Hepatocyte (in vitro differentiated cells): ENCODE measurements around the gene HMG20A. TPM values are rescaled to one million over a fixed set of nuclear protein-coding genes. Genes with fewer than 3 reads are reported as not detected.
"Not testable (repeated sequence)": the region's sequence is repeated elsewhere in the genome, so short reads cannot be mapped to it uniquely, and the experiment has no call there.

ENCODE experiments used
- DNase-seq: peaks from one replicate; pipeline ENCODE4 v3.0.0-alpha.2; 2016; ENCODE audit warnings: low spot score
- H2AFZ ChIP-seq: fragments of 200-600 bp; sonication (generic); 2 replicates; pipeline ENCODE4 v1.6.0; 2016; ENCODE audit warnings: antibody characterized with exemption, mild to moderate bottlenecking
- H3K27ac ChIP-seq: fragments of 200-600 bp; sonication (generic); 2 replicates; pipeline ENCODE4 v1.5.1; 2016; ENCODE audit warnings: mild to moderate bottlenecking
- H3K27me3 ChIP-seq: fragments of 200-600 bp; sonication (generic); 2 replicates; pipeline ENCODE4 v1.6.1; 2016
- H3K36me3 ChIP-seq: fragments of 200-600 bp; sonication (generic); replicated peaks from 2 replicates; pipeline ENCODE4 v1.5.1; 2016; ENCODE audit warnings: low read depth; ENCODE audit not compliant: insufficient read depth
- H3K4me1 ChIP-seq: fragments of 200-600 bp; sonication (generic); 2 replicates; pipeline ENCODE4 v1.5.1; 2016; ENCODE audit warnings: mild to moderate bottlenecking, moderate library complexity; ENCODE audit not compliant: insufficient read depth
- H3K4me2 ChIP-seq: fragments of 200-600 bp; sonication (generic); 2 replicates; pipeline ENCODE4 v1.6.0; 2016
- H3K4me3 ChIP-seq: fragments of 200-600 bp; sonication (generic); 2 replicates; pipeline ENCODE4 v1.5.1; 2016; ENCODE audit warnings: mild to moderate bottlenecking
- H3K79me2 ChIP-seq: fragments of 200-600 bp; sonication (generic); 2 replicates; pipeline ENCODE4 v1.6.0; 2017; ENCODE audit warnings: mild to moderate bottlenecking
- H3K9me2 ChIP-seq: fragments of 200-600 bp; sonication (generic); replicated peaks from 2 replicates; pipeline ENCODE4 v1.6.0; 2017; ENCODE audit warnings: mild to moderate bottlenecking; ENCODE audit not compliant: insufficient read depth
- H3K9me3 ChIP-seq: fragments of 200-600 bp; sonication (generic); 2 replicates; pipeline ENCODE4 v1.5.1; 2016; ENCODE audit warnings: low read depth, mild to moderate bottlenecking
- H4K20me1 ChIP-seq: fragments of 200-600 bp; sonication (generic); 2 replicates; pipeline ENCODE4 v1.6.0; 2016; ENCODE audit warnings: mild to moderate bottlenecking; ENCODE audit not compliant: insufficient read depth, poor library complexity, severe bottlenecking
- CTCF ChIP-seq: fragments of 200-600 bp; sonication (generic); IDR thresholded peaks from 2 replicates; pipeline ENCODE4 v1.5.1; 2016; ENCODE audit warnings: antibody characterized with exemption, mild to moderate bottlenecking; ENCODE audit not compliant: poor library complexity
- EZH2 ChIP-seq: fragments of 200-600 bp; sonication (generic); IDR thresholded peaks from 2 replicates; pipeline ENCODE4 v1.6.1; 2016; ENCODE audit warnings: antibody characterized with exemption, mild to moderate bottlenecking, borderline replicate concordance
- EZH2phosphoT487 ChIP-seq: fragments of 200-600 bp; sonication (generic); IDR thresholded peaks from one replicate; pipeline ENCODE4 v1.6.1; 2018; ENCODE audit warnings: antibody characterized with exemption, mild to moderate bottlenecking, low read depth, moderate library complexity; ENCODE audit not compliant: unreplicated experiment, severe bottlenecking
- WGBS: methylation state at CpG from one replicate; pipeline ENCODE4 v1.1.6; 2016; ENCODE audit warnings: low lambda C conversion rate; ENCODE audit errors: missing lambda C conversion rate; 5-methylcytosine and 5-hydroxymethylcytosine counted together
- polyA plus RNA-seq: library from polyadenylated mRNA; unstranded; fragments of >200 nt; fragmentation: Nextera tagmentation; extraction: Ambion mirVana; gene quantifications from 2 replicates; pipeline ENCODE4 v1.2.1, GENCODE V29; 2016
- total RNA-seq: library from RNA; depleted of rRNA; stranded (reverse); fragments of >200 nt; gene quantifications from 2 replicates; pipeline ENCODE4 v1.2.3, GENCODE V29; 2014

Gene HMG20A
- total and polyA plus RNA-seq, 2 experiments from 2014 or later, result 20.3 to 35.0 TPM

- H3K27me3 ChIP-seq, result no peaks in the 10 kb centered on the region
- H3K4me1 ChIP-seq, result no peaks in the 10 kb centered on the region
- no peak for DNase-seq
- peaks cover 9% of the 10 kb centered on the region for H3K9me3 ChIP-seq
- H4K20me1 ChIP-seq, result peaks cover 10% of the 10 kb centered on the region
- no peak overlapping the region for H3K4me2 ChIP-seq
- H3K9me2 ChIP-seq, result no peaks in the 10 kb centered on the region
- H3K27ac ChIP-seq, result no peak overlapping the region
- no peak overlapping the region for H3K4me3 ChIP-seq
- TF ChIP-seq EZH2 (no peak), EZH2phosphoT487 (no peak), CTCF (no peak)
- H2AFZ ChIP-seq, result no peak overlapping the region
- no peaks in the 10 kb centered on the region for H3K36me3 ChIP-seq
- 100% methylated on average over 1 of the region's 1 CpG for WGBS
- peaks cover 95% of the 10 kb centered on the region for H3K79me2 ChIP-seq
Observed at GRCh38 chr15:77400258-77400657, 20.4 kb upstream of the HMG20A start.

GRCh38 chr15:77402740-77403379 lies 17.8 kb upstream of the HMG20A start:
- Histone ChIP-seq H3K4me3 (no peak overlapping the region), H3K4me2 (peak overlapping the region; percentile 29), H3K79me2 (peaks cover 94% of the 10 kb centered on the region), H4K20me1 (peaks cover 7% of the 10 kb centered on the region), H2AFZ (no peak overlapping the region), H3K9me3 (no peaks in the 10 kb centered on the region), H3K27ac (peak overlapping the region; percentile 49), H3K4me1 (no peaks in the 10 kb centered on the region), H3K36me3 (no peaks in the 10 kb centered on the region), H3K27me3 (no peaks in the 10 kb centered on the region), H3K9me2 (no peaks in the 10 kb centered on the region)
- 58% methylated on average over 1 of the region's 1 CpG for WGBS
- TF ChIP-seq CTCF (no peak), EZH2 (no peak), EZH2phosphoT487 (no peak)
- DNase-seq, result no peak

DNA sequence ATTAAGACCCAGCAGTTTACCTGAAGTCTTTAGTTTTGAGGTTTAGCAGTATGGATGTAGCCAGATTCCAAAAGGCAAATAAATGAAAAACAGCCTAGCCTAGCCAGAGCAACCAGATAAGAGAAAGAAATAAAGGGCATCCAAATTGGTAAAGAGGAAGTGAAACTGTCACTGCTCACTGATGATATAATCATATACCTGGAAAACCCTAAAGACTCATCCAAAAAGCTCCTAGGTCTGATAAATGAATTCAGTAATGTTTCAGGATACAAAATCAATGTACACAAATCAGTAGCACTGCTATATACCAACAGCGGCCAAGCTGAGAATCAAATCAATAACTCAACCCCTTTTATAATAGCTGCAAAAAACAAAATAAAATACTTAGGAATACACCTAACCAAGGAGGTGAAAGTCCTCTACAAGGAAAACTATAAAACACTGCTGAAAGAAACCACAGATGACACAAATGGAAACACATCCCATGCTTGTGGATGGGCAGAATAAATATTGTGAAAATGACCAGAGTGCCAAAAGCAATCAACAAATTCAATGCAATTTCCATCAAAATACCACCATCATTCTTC lies 14.4 kb upstream of the HMG20A start:
- not testable (repeated sequence) for H3K4me3 ChIP-seq, H3K9me2 ChIP-seq, H3K27ac ChIP-seq, DNase-seq, H2AFZ ChIP-seq, H3K36me3 ChIP-seq, H3K9me3 ChIP-seq, H3K27me3 ChIP-seq, H4K20me1 ChIP-seq, H3K4me2 ChIP-seq, H3K4me1 ChIP-seq
- H3K79me2 ChIP-seq, result peaks cover 93% of the 10 kb centered on the region
- WGBS, result 100% methylated on average over 1 of the region's 1 CpG

DNA sequence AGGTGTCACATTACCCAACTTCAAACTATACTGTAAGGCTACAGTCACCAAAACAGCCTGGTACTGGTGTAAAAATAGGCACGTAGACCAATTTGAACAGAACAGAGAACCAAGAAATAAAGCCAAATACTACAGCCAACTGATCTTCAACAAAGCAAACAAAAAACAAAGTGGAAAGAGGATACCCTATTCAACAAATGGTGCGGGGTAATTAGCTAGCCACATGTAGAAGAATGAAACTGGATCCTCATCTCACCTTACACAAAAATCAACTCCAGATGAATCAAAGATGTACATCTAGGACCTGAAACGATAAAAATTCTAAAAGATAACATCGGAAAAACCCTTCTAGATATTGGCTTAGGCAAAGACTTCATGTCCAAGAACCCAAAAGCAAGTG lies 13.8 kb upstream of the HMG20A start:
- Histone ChIP-seq H3K9me3 (no peaks in the 10 kb centered on the region), H4K20me1 (peaks cover 7% of the 10 kb centered on the region), H2AFZ (no peak overlapping the region), H3K27ac (no peak overlapping the region), H3K9me2 (no peaks in the 10 kb centered on the region), H3K79me2 (peaks cover 90% of the 10 kb centered on the region), H3K27me3 (no peaks in the 10 kb centered on the region), H3K36me3 (no peaks in the 10 kb centered on the region), H3K4me1 (peaks cover 4% of the 10 kb centered on the region), H3K4me3 (no peak overlapping the region), H3K4me2 (no peak overlapping the region)
- no peak for DNase-seq
- TF ChIP-seq EZH2 (no peak), EZH2phosphoT487 (no peak), CTCF (no peak)
- WGBS, result 96% methylated on average over 4 of the region's 4 CpGs
